Transverse colon (tissue), 3 donors: ENCODE data around the gene MAN1C1.

Experiments used
- CTCF ChIP-seq, 5 experiments: fragments of 200-600 bp in 3 of 5; fragments of 450-650 bp in 2 of 5; sonication (generic) in 3 of 5; IDR thresholded peaks; 1 replicate in 2 of 5; 2 replicates in 3 of 5; pipeline ENCODE4 v1.5.1; 2016 to 2017; ENCODE audit warnings: antibody characterized with exemption in 5 of 5, inconsistent platforms in 3 of 5, mild to moderate bottlenecking in 2 of 5, moderate library complexity in 1 of 5
- POLR2A ChIP-seq: fragments of 450-650 bp; IDR thresholded peaks from one replicate; pipeline ENCODE4 v1.6.1; 2016; ENCODE audit warnings: antibody characterized with exemption, mild to moderate bottlenecking, moderate library complexity

DNA sequence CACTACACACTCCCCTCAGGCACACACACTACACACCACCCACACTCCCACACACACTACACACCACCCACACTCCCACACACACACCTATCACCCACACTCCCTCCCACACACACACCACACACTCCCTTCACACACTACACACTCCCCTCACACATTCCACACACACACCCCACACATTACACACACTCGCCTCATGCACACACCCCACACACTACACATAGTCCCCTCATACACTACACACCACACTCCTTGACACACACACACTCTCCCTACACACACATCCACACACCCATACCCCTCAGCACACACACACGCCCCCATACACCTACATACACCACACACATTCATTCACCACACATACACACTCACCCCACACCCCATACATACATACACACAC is 152.4 kb downstream of the MAN1C1 start:
- no peak for TF ChIP-seq CTCF (IDR thresholded peaks at IDR 0.05)
- TF ChIP-seq POLR2A = no peak
